A673 (cell line): ENCODE results near the gene GRPEL2. TPM values are rescaled to one million over a fixed set of nuclear protein-coding genes. Genes with fewer than 3 reads are reported as not detected.

Experiments used
- BruUV-seq: library from RNA; stranded (reverse); fragments of 400-500 nt; replicated peaks from 2 replicates; lab custom pipeline; 2021; lab: Mats Ljungman, UMichigan
- CTCF ChIA-PET: fragments of 300-600 bp; sonication (Branson Sonifier 250); formaldehyde crosslinking; loops from one replicate; lab custom pipeline; 2022; ENCODE audit warnings: antibody characterized with exemption; lab: Charles Lee
- POLR2A ChIA-PET: fragments of 300-600 bp; sonication (Branson Sonifier 250); formaldehyde crosslinking; loops from one replicate; lab custom pipeline; 2022; ENCODE audit warnings: antibody characterized with exemption; ENCODE audit not compliant: low non-redundant PET; lab: Charles Lee
- DNase-seq: peaks from one replicate; pipeline ENCODE4 v3.0.0-alpha.2; 2015; ENCODE audit warnings: low spot score
- H3K27ac ChIP-seq: fragments of 200-600 bp; sonication (generic); 2 replicates; pipeline ENCODE4 v1.5.1; 2016; ENCODE audit warnings: mixed run types, low read depth, mild to moderate bottlenecking, mixed read lengths, antibody characterized with exemption, low read length; ENCODE audit not compliant: poor library complexity, severe bottlenecking
- H3K27me3 ChIP-seq: fragments of 200-600 bp; sonication (generic); replicated peaks from 2 replicates; pipeline ENCODE4 v1.6.1; 2017; ENCODE audit warnings: mixed run types, low read depth, mild to moderate bottlenecking, mixed read lengths, antibody characterized with exemption, low read length; ENCODE audit not compliant: insufficient read depth, poor library complexity
- H3K36me3 ChIP-seq: fragments of 200-600 bp; sonication (generic); 2 replicates; pipeline ENCODE4 v1.6.1; 2016; ENCODE audit warnings: mixed run types, mild to moderate bottlenecking, mixed read lengths, antibody characterized with exemption, low read length; ENCODE audit not compliant: insufficient read depth, poor library complexity, severe bottlenecking
- H3K4me1 ChIP-seq: fragments of 200-600 bp; sonication (generic); 2 replicates; pipeline ENCODE4 v1.6.1; 2017; ENCODE audit warnings: mixed run types, mild to moderate bottlenecking, mixed read lengths, antibody characterized with exemption, low read length; ENCODE audit not compliant: insufficient read depth, poor library complexity, severe bottlenecking
- H3K4me3 ChIP-seq: fragments of 200-600 bp; sonication (generic); 2 replicates; pipeline ENCODE4 v1.5.1; 2016; ENCODE audit warnings: low read depth, mixed run types, mild to moderate bottlenecking, mixed read lengths, low read length; ENCODE audit not compliant: poor library complexity, severe bottlenecking
- H3K9me3 ChIP-seq: fragments of 200-600 bp; sonication (generic); 2 replicates; pipeline ENCODE4 v1.6.1; 2016; ENCODE audit warnings: mixed run types, low read depth, mild to moderate bottlenecking, mixed read lengths, antibody characterized with exemption, low read length; ENCODE audit not compliant: poor library complexity, severe bottlenecking
- EZH2 ChIP-seq: fragments of 200-600 bp; sonication (generic); IDR thresholded peaks from 2 replicates; pipeline ENCODE4 v1.6.1; 2017; ENCODE audit warnings: borderline replicate concordance, low read depth, mild to moderate bottlenecking, mixed read lengths, antibody characterized with exemption, low read length; ENCODE audit not compliant: poor library complexity, severe bottlenecking
- intact Hi-C: fragments of 100-400 bp; cut with micrococcal nuclease; formaldehyde crosslinking; loops from one replicate; pipeline ENCODE4 v1.10.0; 2022; ENCODE audit not compliant: unreplicated experiment
- total RNA-seq: library from RNA; stranded (reverse); gene quantifications from 2 replicates; pipeline ENCODE4 v1.2.3, GENCODE V29; 2021
- TF ChIP-seq, protein P1 (sequence below): fragments of 300-800, 200-600 bp; sonication (generic); conservative IDR thresholded peaks from 2 replicates; pipeline ENCODE4 v1.5.1; 2017; ENCODE audit warnings: low read depth, mild to moderate bottlenecking, antibody characterized with exemption, low read length, moderate library complexity, mixed read lengths

Gene GRPEL2
- total RNA-seq, 1 experiment from 2014 or later, result 33.2 TPM

DNA sequence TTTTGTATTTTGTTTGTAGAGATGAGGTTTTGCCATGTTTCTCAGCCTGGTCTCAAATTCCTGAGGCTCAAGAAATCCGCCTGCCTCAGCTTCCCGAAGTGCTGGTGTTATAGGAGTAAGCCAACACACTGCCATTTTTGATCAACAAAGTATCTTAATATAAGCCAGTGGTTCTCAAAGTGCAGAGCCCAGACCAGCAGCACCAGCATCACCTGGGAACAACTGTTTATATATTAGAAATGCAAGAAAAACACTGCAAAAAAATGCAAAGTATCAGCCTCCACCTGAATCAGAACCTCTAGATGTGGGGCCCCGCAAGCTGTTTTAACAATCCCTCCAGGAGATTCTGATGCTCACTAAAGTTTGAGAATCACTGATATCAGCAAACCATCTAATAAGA is 27.6 kb downstream of the GRPEL2 start:
- CTCF ChIA-PET, result interaction anchor here (1.0 kb wide), 1 partner anchor 9 kb away, joined by 3 read pairs; no protein-coding TSS in a partner anchor
- intact Hi-C loops, result no loop called here
- no peak overlapping the region for H3K27ac ChIP-seq
- no peak overlapping the region for H3K4me3 ChIP-seq
- no TSS peak for BruUV-seq
- no peaks in the 10 kb centered on the region for H3K4me1 ChIP-seq
- H3K27me3 ChIP-seq, result no peaks in the 10 kb centered on the region
- POLR2A ChIA-PET, result interaction anchor here (0.6 kb wide), 1 partner anchor 56 kb away, joined by 3 read pairs; no protein-coding TSS in a partner anchor
- H3K9me3 ChIP-seq, result no peaks in the 10 kb centered on the region
- no peaks in the 10 kb centered on the region for H3K36me3 ChIP-seq
- DNase-seq, result no peak
- TF ChIP-seq EZH2, result no peak
- TF ChIP-seq, protein P1, sequence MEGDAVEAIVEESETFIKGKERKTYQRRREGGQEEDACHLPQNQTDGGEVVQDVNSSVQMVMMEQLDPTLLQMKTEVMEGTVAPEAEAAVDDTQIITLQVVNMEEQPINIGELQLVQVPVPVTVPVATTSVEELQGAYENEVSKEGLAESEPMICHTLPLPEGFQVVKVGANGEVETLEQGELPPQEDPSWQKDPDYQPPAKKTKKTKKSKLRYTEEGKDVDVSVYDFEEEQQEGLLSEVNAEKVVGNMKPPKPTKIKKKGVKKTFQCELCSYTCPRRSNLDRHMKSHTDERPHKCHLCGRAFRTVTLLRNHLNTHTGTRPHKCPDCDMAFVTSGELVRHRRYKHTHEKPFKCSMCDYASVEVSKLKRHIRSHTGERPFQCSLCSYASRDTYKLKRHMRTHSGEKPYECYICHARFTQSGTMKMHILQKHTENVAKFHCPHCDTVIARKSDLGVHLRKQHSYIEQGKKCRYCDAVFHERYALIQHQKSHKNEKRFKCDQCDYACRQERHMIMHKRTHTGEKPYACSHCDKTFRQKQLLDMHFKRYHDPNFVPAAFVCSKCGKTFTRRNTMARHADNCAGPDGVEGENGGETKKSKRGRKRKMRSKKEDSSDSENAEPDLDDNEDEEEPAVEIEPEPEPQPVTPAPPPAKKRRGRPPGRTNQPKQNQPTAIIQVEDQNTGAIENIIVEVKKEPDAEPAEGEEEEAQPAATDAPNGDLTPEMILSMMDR, result no peak

DNA sequence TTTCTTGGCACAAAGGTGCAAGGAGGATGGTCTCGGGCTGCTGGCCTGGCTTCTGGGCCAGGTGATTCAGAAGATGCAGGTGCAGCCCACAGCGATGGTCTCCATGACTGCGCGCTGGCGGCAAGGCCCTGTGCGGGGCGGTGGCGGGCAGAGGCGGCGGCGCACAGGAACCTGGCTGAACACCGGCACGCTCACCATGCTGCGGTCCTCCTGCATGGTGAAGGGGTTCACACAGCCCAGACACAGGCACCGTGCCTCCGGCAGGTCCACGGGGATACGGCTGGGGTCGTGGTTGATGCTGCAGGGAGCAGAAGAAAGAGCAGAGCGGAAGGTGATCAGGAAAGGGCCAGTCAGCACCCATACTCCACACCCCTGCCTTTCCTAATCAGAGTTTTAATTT is 29.0 kb downstream of the GRPEL2 start:
- H3K27ac ChIP-seq, result no peak overlapping the region
- H3K27me3 ChIP-seq, result no peaks in the 10 kb centered on the region
- TF ChIP-seq, protein P1, result no peak
- no peak for TF ChIP-seq EZH2
- ChIA-PET CTCF (no interaction called here), POLR2A (no interaction called here)
- BruUV-seq, result no TSS peak
- DNase-seq, result no peak
- H3K4me3 ChIP-seq, result no peak overlapping the region
- intact Hi-C loops, result no loop called here
- H3K4me1 ChIP-seq, result no peaks in the 10 kb centered on the region
- no peaks in the 10 kb centered on the region for H3K9me3 ChIP-seq
- no peaks in the 10 kb centered on the region for H3K36me3 ChIP-seq

DNA sequence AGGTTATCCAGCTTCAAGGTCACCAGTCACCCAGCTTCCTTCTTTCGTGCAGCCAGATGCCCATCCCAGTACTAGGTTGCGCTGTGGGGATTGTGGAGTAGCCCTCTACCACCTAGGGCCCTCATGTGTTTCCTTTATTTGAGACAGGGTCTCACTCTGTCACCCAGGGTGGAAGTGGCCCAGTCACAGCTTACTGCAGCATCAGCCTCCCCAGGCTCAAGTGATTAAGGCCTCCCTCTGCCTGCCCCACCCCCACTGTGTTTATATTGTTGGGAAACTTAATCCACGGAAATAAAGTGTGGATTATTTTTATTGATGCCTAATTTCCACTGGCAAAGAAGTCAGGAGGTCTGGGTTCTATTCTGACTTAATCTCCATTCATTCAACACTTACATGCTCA is 29.5 kb downstream of the GRPEL2 start:
- no TSS peak for BruUV-seq
- intact Hi-C loops, result no loop called here
- Histone ChIP-seq H3K4me1 (no peaks in the 10 kb centered on the region), H3K9me3 (no peaks in the 10 kb centered on the region), H3K27me3 (no peaks in the 10 kb centered on the region), H3K27ac (no peak overlapping the region), H3K4me3 (no peak overlapping the region), H3K36me3 (no peaks in the 10 kb centered on the region)
- ChIA-PET CTCF (no interaction called here), POLR2A (no interaction called here)
- no peak for DNase-seq
- TF ChIP-seq, protein P1, result no peak
- TF ChIP-seq EZH2, result no peak
